ENCODE measurements around the gene LPP.

The LPP gene

DNA sequence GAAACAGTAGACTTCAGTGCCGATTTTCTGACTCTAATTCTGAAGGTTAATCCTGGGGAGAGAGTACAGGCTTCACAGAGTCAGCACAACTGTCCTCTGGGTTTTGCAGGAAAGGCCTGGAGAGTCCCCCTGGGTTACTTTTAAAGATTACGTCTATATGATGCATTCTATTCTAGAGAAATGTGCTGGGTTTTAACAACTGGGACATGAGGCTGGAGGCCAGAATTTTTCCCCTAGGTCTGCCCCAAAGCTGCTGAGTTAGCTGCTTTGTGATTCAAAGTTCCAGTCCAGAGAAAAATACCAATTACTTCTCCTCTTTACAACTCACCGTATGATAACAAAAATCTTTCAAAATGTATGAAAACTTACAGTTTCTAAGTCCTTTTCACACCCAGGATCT lies 777.1 kb downstream of the LPP start:
- H4K20me1 ChIP-seq (ENCODE audit: insufficient read depth, low read length): no peaks in the 10 kb centered on the region
- no peaks in the 10 kb centered on the region for H3K27me3 ChIP-seq (ENCODE audit: insufficient read depth, low read length)
- H3K36me3 ChIP-seq (ENCODE audit: insufficient read depth, low read length): no peaks in the 10 kb centered on the region
- no peaks in the 10 kb centered on the region for H3F3A ChIP-seq (ENCODE audit: insufficient read depth, low read length)
- H3K9me2 ChIP-seq (ENCODE audit: low read depth, low read length): no peaks in the 10 kb centered on the region
- no peak overlapping the region for H3K4me3 ChIP-seq (ENCODE audit: low read depth, low read length, poor library complexity, severe bottlenecking)
- TF ChIP-seq EZH2 (IDR thresholded peaks at IDR 0.05; ENCODE audit: borderline replicate concordance, low read length): no peak
- TF ChIP-seq, protein P1, sequence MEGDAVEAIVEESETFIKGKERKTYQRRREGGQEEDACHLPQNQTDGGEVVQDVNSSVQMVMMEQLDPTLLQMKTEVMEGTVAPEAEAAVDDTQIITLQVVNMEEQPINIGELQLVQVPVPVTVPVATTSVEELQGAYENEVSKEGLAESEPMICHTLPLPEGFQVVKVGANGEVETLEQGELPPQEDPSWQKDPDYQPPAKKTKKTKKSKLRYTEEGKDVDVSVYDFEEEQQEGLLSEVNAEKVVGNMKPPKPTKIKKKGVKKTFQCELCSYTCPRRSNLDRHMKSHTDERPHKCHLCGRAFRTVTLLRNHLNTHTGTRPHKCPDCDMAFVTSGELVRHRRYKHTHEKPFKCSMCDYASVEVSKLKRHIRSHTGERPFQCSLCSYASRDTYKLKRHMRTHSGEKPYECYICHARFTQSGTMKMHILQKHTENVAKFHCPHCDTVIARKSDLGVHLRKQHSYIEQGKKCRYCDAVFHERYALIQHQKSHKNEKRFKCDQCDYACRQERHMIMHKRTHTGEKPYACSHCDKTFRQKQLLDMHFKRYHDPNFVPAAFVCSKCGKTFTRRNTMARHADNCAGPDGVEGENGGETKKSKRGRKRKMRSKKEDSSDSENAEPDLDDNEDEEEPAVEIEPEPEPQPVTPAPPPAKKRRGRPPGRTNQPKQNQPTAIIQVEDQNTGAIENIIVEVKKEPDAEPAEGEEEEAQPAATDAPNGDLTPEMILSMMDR (IDR thresholded peaks at IDR 0.05; ENCODE audit: low read length): no peak
- no peaks in the 10 kb centered on the region for H3K79me2 ChIP-seq (ENCODE audit: insufficient read depth, low read length)
- H3K4me2 ChIP-seq (ENCODE audit: low read length): no peak overlapping the region
- H2AFZ ChIP-seq (ENCODE audit: low read length): no peak overlapping the region
- peaks cover 10% of the 10 kb centered on the region for H3K4me1 ChIP-seq (ENCODE audit: insufficient read depth, low read length, severe bottlenecking)
- peak overlapping the region; percentile 12; the same call in 1 of the 2 replicates for H3K9ac ChIP-seq (ENCODE audit: low read length)
- H3K9me3 ChIP-seq (ENCODE audit: low read length): no peaks in the 10 kb centered on the region
- H3K27ac ChIP-seq (ENCODE audit: low read depth, low read length, poor library complexity, severe bottlenecking): no peak overlapping the region

DNA sequence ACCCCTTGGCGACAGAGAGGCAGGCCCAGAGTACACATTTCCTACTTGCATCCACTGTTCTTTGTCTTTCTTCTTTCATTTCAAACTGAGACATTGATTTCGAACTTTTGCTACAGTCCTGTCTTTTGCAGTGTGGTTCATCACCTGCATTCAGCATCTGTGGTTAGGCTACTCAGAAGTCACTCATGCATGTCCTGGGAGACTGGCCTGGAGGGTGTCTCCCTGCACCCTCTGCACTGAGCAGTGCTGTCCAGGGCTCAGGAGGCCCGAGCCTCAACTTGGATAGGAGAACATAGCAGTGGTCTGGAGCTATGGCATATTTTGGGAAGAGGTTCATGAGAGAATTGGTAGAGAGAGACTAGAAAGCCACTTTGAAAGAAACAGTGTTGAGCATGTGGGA lies 777.6 kb downstream of the LPP start:
- H3K9ac ChIP-seq (ENCODE audit: low read length): peak overlapping the region; percentile 12; the same call in 1 of the 2 replicates
- no peaks in the 10 kb centered on the region for H3K9me2 ChIP-seq (ENCODE audit: low read depth, low read length)
- TF ChIP-seq, protein P1 (IDR thresholded peaks at IDR 0.05; ENCODE audit: low read length): no peak
- TF ChIP-seq EZH2 (IDR thresholded peaks at IDR 0.05; ENCODE audit: borderline replicate concordance, low read length): no peak
- H3K4me2 ChIP-seq (ENCODE audit: low read length): no peak overlapping the region
- no peaks in the 10 kb centered on the region for H3K36me3 ChIP-seq (ENCODE audit: insufficient read depth, low read length)
- no peak overlapping the region for H2AFZ ChIP-seq (ENCODE audit: low read length)
- H3K27ac ChIP-seq (ENCODE audit: low read depth, low read length, poor library complexity, severe bottlenecking): no peak overlapping the region
- H3F3A ChIP-seq (ENCODE audit: insufficient read depth, low read length): no peaks in the 10 kb centered on the region
- peaks cover 10% of the 10 kb centered on the region for H3K4me1 ChIP-seq (ENCODE audit: insufficient read depth, low read length, severe bottlenecking)
- H3K79me2 ChIP-seq (ENCODE audit: insufficient read depth, low read length): no peaks in the 10 kb centered on the region
- H3K4me3 ChIP-seq (ENCODE audit: low read depth, low read length, poor library complexity, severe bottlenecking): no peak overlapping the region
- no peaks in the 10 kb centered on the region for H3K9me3 ChIP-seq (ENCODE audit: low read length)
- H3K27me3 ChIP-seq (ENCODE audit: insufficient read depth, low read length): no peaks in the 10 kb centered on the region
- no peaks in the 10 kb centered on the region for H4K20me1 ChIP-seq (ENCODE audit: insufficient read depth, low read length)

DNA sequence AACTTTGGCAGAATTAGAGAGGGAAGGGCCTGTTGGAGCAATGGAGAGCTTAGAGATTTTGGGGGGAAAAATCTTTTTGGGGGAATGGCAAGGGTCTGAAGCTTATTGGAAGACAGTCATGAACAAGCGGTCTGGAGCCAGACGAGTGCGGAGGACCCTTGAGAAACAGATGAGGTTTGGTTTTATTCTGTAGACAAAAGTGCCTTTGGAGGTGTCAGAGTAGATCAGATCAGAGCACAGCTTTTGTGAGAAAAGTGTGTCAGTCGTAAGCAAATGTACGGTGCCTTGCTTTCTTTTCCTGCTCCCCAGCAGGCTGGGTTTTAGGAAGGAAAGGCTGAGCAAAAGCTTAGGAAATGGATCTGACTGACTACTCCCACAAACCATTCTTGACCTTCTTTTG lies 781.0 kb downstream of the LPP start:
- no peaks in the 10 kb centered on the region for H3K9me3 ChIP-seq (ENCODE audit: low read length)
- no peaks in the 10 kb centered on the region for H3K79me2 ChIP-seq (ENCODE audit: insufficient read depth, low read length)
- H3F3A ChIP-seq (ENCODE audit: insufficient read depth, low read length): no peaks in the 10 kb centered on the region

More for the DNA sequence above, 781.0 kb downstream of the LPP start:
- H2AFZ ChIP-seq (ENCODE audit: low read length): no peak overlapping the region
- H4K20me1 ChIP-seq (ENCODE audit: insufficient read depth, low read length): no peaks in the 10 kb centered on the region
- H3K9me2 ChIP-seq (ENCODE audit: low read depth, low read length): no peaks in the 10 kb centered on the region
- TF ChIP-seq EZH2 (IDR thresholded peaks at IDR 0.05; ENCODE audit: borderline replicate concordance, low read length): no peak
- TF ChIP-seq, protein P1 (IDR thresholded peaks at IDR 0.05; ENCODE audit: low read length): no peak
- H3K4me3 ChIP-seq (ENCODE audit: low read depth, low read length, poor library complexity, severe bottlenecking): no peak overlapping the region
- no peaks in the 10 kb centered on the region for H3K27me3 ChIP-seq (ENCODE audit: insufficient read depth, low read length)
- H3K4me1 ChIP-seq (ENCODE audit: insufficient read depth, low read length, severe bottlenecking): peaks cover 10% of the 10 kb centered on the region
- H3K36me3 ChIP-seq (ENCODE audit: insufficient read depth, low read length): no peaks in the 10 kb centered on the region
- no peak overlapping the region for H3K4me2 ChIP-seq (ENCODE audit: low read length)
- H3K27ac ChIP-seq (ENCODE audit: low read depth, low read length, poor library complexity, severe bottlenecking): no peak overlapping the region
- H3K9ac ChIP-seq (ENCODE audit: low read length): no peak overlapping the region
